HepG2 (cell line): ENCODE data around the gene FARSB. TPM values are rescaled to one million over a fixed set of nuclear protein-coding genes. Genes with fewer than 3 reads are reported as not detected.

Source experiments
- ATAC-seq: fragments of 200-7000 bp; cut with Tn5 transposase; 3 replicates; pipeline ENCODE4 v1.9.1; 2020; ENCODE audit warnings: mild to moderate bottlenecking, moderate library complexity
- BruUV-seq: library from RNA; stranded (reverse); fragments of 400-500 nt; replicated peaks from 2 replicates; lab custom pipeline; 2021; lab: Mats Ljungman, UMichigan
- CTCF ChIA-PET: fragments of 300-600 bp; formaldehyde crosslinking; extraction: SDS; loops from one replicate; lab custom pipeline; 2021; ENCODE audit warnings: low total read pairs, inconsistent platforms, low intra/inter-chr PET ratio; lab: Yijun Ruan, JAX
- POLR2A ChIA-PET: fragments of 350-600 bp; sonication (Branson Sonifier 250); formaldehyde crosslinking; loops from one replicate; lab custom pipeline; 2020; ENCODE audit warnings: antibody characterized with exemption, inconsistent platforms; lab: Yijun Ruan, JAX
- DNase-seq: peaks from one replicate; pipeline ENCODE4 v3.0.0-alpha.2; 2015; ENCODE audit warnings: low spot score
- FAIRE-seq: peaks from 3 replicates; lab custom pipeline; 2011; peaks lifted over from hg19 to GRCh38; lab: Jason Lieb, UNC
- H2AFZ ChIP-seq: one replicate; pipeline ENCODE4 v1.6.1; 2011; ENCODE audit warnings: low read length, inconsistent platforms
- H3K27ac ChIP-seq: fragments of 300-600 bp; 3 replicates; pipeline ENCODE4 v1.8.0; 2011; ENCODE audit warnings: mixed run types, mild to moderate bottlenecking, mixed read lengths, low read length, inconsistent platforms; ENCODE audit not compliant: insufficient read depth; ENCODE audit errors: extremely low read length
- H3K27me3 ChIP-seq, 2 experiments: fragments of 200-600 bp in 1 of 2; 2 replicates in 1 of 2; 3 replicates in 1 of 2; pipeline versions ENCODE4 v1.6.0 to v1.8.0; 2011; ENCODE audit warnings: low read length in 2 of 2, mild to moderate bottlenecking in 2 of 2, moderate library complexity in 2 of 2, inconsistent platforms in 1 of 2; ENCODE audit not compliant: insufficient read depth in 2 of 2, control insufficient read depth in 1 of 2
- H3K36me3 ChIP-seq, 2 experiments: fragments of 200-600 bp in 1 of 2; replicated peaks in 1 of 2; 2 replicates in 1 of 2; 3 replicates in 1 of 2; pipeline versions ENCODE4 v1.5.1 to v1.8.0; 2011; ENCODE audit warnings: low read length in 2 of 2, inconsistent platforms in 1 of 2; ENCODE audit not compliant: insufficient read depth in 2 of 2, control insufficient read depth in 1 of 2
- H3K4me1 ChIP-seq: 2 replicates; pipeline ENCODE4 v1.5.1; 2012; ENCODE audit warnings: low read length, inconsistent platforms; ENCODE audit not compliant: insufficient read depth
- H3K4me2 ChIP-seq: 2 replicates; pipeline ENCODE4 v1.6.0; 2011; ENCODE audit warnings: low read depth, low read length, inconsistent platforms
- H3K4me3 ChIP-seq, 3 experiments: fragments of 200-600 bp in 1 of 3; sonication (generic), shearing (Covaris generic) in 1 of 3; replicated peaks in 1 of 3; 2 replicates each; pipeline ENCODE4 v1.5.1; 2011 to 2016; ENCODE audit warnings: low read length in 3 of 3, inconsistent platforms in 2 of 3, low read depth in 2 of 3, mild to moderate bottlenecking in 2 of 3, control low read depth in 1 of 3, mixed read lengths in 1 of 3; ENCODE audit not compliant: insufficient read depth in 1 of 3
- H3K79me2 ChIP-seq: one replicate; pipeline ENCODE4 v1.6.1; 2011; ENCODE audit warnings: low read length, inconsistent platforms; ENCODE audit not compliant: insufficient read depth
- H3K9ac ChIP-seq: 2 replicates; pipeline ENCODE4 v1.6.0; 2011; ENCODE audit warnings: mild to moderate bottlenecking, low read depth, low read length, inconsistent platforms; ENCODE audit not compliant: insufficient read depth
- H3K9me3 ChIP-seq: 2 replicates; pipeline ENCODE4 v1.5.1; 2012; ENCODE audit warnings: mild to moderate bottlenecking, low read length
- H4K20me1 ChIP-seq: 2 replicates; pipeline ENCODE4 v1.6.0; 2011; ENCODE audit warnings: inconsistent platforms, mild to moderate bottlenecking, low read length, moderate library complexity; ENCODE audit not compliant: insufficient read depth
- MTF2 ChIP-seq: sonication (generic); formaldehyde crosslinking; IDR thresholded peaks from 2 replicates; pipeline ENCODE4 v1.5.0; 2020; ENCODE audit warnings: missing genetic modification reagents, borderline replicate concordance
- POLR2A ChIP-seq, 2 experiments: IDR thresholded peaks; 2 replicates each; pipeline ENCODE4 v1.6.1; 2011; ENCODE audit warnings: low read depth in 2 of 2, low read length in 2 of 2, mild to moderate bottlenecking in 1 of 2, moderate library complexity in 1 of 2; ENCODE audit not compliant: insufficient read depth in 1 of 2
- SIN3A ChIP-seq: IDR thresholded peaks from 2 replicates; pipeline ENCODE4 v1.6.1; 2011; ENCODE audit warnings: low read depth, mild to moderate bottlenecking, control low read depth, low read length, borderline replicate concordance
- SUZ12 ChIP-seq: fragments of 150-350 bp; IDR thresholded peaks from 2 replicates; pipeline ENCODE4 v1.6.1; 2014; ENCODE audit warnings: low read depth, low read length
- WGBS: methylation state at CpG from one replicate; pipeline ENCODE4 v1.1.6; 2017; ENCODE audit warnings: low lambda C conversion rate; 5-methylcytosine and 5-hydroxymethylcytosine counted together
- in situ Hi-C: cut with HindIII; loops from 2 replicates; pipeline ENCODE4 v1.10.0; 2017; ENCODE audit warnings: low pct_unique_long_range_greater_than_20kb; ENCODE audit not compliant: extremely low pct_ligation_motif_present
- intact Hi-C: fragments of 100-400 bp; cut with micrococcal nuclease; formaldehyde crosslinking; loops from one replicate; pipeline ENCODE4 v1.10.0; 2022; ENCODE audit not compliant: unreplicated experiment
- polyA plus RNA-seq, 8 experiments: library from polyadenylated mRNA; depleted of rRNA in 3 of 8; stranded (reverse) in 7 of 8; unstranded in 1 of 8; fragments of >200 nt; fragmentation: Illumina TruSeq in 4 of 8; extraction: Trizol in 4 of 8; gene quantifications; 2 replicates each; pipeline versions ENCODE4 v1.2.1 to v1.2.3, GENCODE V29; 2011 to 2016; ENCODE audit warnings: low read depth in 4 of 8, missing spikeins in 1 of 8, mixed read lengths in 1 of 8; ENCODE audit not compliant: insufficient read depth in 1 of 8
- total RNA-seq, 5 experiments: library from RNA; depleted of rRNA; stranded (reverse); fragments of >200 nt; fragmentation: Illumina TruSeq; extraction: Trizol; gene quantifications; 2 replicates each; pipeline ENCODE4 v1.2.3, GENCODE V29; 2016; ENCODE audit warnings: low read depth in 1 of 5
- TF ChIP-seq, protein P1 (sequence below): sonication (generic); formaldehyde crosslinking; IDR thresholded peaks from 2 replicates; pipeline ENCODE4 v1.4.0; 2020; ENCODE audit warnings: mild to moderate bottlenecking, missing genetic modification reagents
- TF ChIP-seq, protein P2 (sequence below): sonication (generic); formaldehyde crosslinking; IDR thresholded peaks from 2 replicates; pipeline ENCODE4 v1.5.0; 2020; ENCODE audit warnings: missing genetic modification reagents
- TF ChIP-seq, protein P3 (sequence below): sonication (generic); formaldehyde crosslinking; IDR thresholded peaks from 2 replicates; pipeline ENCODE4 v1.5.0; 2020; ENCODE audit warnings: mild to moderate bottlenecking, missing genetic modification reagents

Gene FARSB
- total and polyA plus RNA-seq, 2 of the 13 experiments (the other 11 are each of a cell fraction or from before 2014, with no cell fraction given): 23.3 to 45.9 TPM

DNA sequence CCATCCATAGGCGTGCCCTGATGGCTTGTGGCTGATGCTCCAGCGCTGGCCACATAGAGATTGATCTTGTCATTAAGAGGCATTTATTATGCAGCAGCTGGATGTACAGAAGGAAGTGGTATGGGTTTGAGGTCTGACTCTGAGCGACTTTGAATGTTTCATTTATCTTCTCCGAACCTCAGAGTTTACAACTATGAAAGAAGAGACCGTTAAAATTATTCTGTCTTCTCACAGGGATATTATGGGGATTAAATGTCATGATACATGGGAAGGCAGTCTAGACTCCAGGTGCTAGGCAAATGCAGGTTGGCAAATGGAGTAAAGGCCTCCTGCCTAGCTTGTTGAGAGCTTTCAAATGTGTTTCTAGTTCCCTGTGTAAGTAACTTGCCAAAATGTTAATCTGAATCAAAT lies 45.8 kb upstream of the FARSB start (continued):
- TF ChIP-seq, protein P1, sequence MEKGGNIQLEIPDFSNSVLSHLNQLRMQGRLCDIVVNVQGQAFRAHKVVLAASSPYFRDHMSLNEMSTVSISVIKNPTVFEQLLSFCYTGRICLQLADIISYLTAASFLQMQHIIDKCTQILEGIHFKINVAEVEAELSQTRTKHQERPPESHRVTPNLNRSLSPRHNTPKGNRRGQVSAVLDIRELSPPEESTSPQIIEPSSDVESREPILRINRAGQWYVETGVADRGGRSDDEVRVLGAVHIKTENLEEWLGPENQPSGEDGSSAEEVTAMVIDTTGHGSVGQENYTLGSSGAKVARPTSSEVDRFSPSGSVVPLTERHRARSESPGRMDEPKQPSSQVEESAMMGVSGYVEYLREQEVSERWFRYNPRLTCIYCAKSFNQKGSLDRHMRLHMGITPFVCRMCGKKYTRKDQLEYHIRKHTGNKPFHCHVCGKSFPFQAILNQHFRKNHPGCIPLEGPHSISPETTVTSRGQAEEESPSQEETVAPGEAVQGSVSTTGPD (CRISPR knock-in tag): no peak
- TF ChIP-seq SIN3A (no peak), MTF2 (CRISPR knock-in tag) (no peak)
- TF ChIP-seq, protein P2, sequence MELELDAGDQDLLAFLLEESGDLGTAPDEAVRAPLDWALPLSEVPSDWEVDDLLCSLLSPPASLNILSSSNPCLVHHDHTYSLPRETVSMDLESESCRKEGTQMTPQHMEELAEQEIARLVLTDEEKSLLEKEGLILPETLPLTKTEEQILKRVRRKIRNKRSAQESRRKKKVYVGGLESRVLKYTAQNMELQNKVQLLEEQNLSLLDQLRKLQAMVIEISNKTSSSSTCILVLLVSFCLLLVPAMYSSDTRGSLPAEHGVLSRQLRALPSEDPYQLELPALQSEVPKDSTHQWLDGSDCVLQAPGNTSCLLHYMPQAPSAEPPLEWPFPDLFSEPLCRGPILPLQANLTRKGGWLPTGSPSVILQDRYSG (CRISPR knock-in tag): no peak
- TF ChIP-seq, protein P3, sequence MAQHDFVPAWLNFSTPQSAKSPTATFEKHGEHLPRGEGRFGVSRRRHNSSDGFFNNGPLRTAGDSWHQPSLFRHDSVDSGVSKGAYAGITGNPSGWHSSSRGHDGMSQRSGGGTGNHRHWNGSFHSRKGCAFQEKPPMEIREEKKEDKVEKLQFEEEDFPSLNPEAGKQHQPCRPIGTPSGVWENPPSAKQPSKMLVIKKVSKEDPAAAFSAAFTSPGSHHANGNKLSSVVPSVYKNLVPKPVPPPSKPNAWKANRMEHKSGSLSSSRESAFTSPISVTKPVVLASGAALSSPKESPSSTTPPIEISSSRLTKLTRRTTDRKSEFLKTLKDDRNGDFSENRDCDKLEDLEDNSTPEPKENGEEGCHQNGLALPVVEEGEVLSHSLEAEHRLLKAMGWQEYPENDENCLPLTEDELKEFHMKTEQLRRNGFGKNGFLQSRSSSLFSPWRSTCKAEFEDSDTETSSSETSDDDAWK (CRISPR knock-in tag): no peak

DNA sequence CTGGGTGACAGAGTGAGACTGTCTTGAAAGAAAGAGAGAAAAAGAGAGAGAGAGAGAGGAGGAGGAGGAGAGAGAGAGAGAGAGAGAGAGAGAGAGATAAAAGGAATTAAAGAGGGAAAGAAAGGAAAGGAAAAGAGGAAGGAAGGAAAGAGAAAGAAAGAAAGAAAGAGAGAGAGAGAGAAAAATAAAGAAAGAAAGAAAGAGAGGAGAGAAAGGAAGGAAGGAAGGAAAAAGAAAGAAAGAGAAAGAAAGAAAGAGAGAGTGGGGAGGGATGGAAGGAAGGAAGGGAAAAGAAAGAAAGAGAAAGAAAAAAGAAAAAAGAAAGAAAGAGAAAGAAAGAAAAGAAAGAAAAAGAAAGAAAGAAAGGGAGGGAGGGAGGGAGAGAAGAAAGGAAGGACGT lies 45.3 kb upstream of the FARSB start:
- Histone ChIP-seq H3K4me1 (no peaks in the 10 kb centered on the region), H3K9me3 (no peaks in the 10 kb centered on the region), H3K36me3 (no peaks in the 10 kb centered on the region), H3K27me3 (no peaks in the 10 kb centered on the region), H3K79me2 (no peaks in the 10 kb centered on the region), H3K4me3 (no peak overlapping the region), H4K20me1 (no peaks in the 10 kb centered on the region), H3K4me2 (no peak overlapping the region), H3K9ac (no peak overlapping the region), H3K27ac (no peak overlapping the region), H2AFZ (no peak overlapping the region)
- no peak for FAIRE-seq
- BruUV-seq: no TSS peak
- intact Hi-C loops: no loop called here
- DNase-seq: no peak
- 86% methylated on average over 1 of the region's 1 CpG for WGBS
- no peak for ATAC-seq
- TF ChIP-seq POLR2A (IDR thresholded peaks at IDR 0.05; ENCODE audit: insufficient read depth in 1 of 2, low read depth in 2 of 2, low read length in 2 of 2) (no peak), SUZ12 (no peak)
- ChIA-PET CTCF (interaction anchor here (2.4 kb wide), 1 partner anchor 11 kb away, joined by 8 read pairs; no protein-coding TSS in a partner anchor), POLR2A (no interaction called here)
- in situ Hi-C loops: no loop called here
